HG03103 (cell line): Measurements from ENCODE around the gene QSOX1.

Experiments
- ATAC-seq: cut with Tn5 transposase; IDR thresholded peaks from one replicate; pipeline ENCODE4 v1.9.1; 2021; ENCODE audit warnings: low read depth; ENCODE audit not compliant: unreplicated experiment

Gene QSOX1

GRCh38 chr1:180210008-180210620, 55.4 kb downstream of the QSOX1 start:
- no peak for ATAC-seq

GRCh38 chr1:180211156-180211859, 56.6 kb downstream of the QSOX1 start:
- no peak for ATAC-seq

- ATAC-seq, result no peak
Measured at GRCh38 chr1:180211860-180212229, 57.2 kb downstream of the QSOX1 start.

DNA sequence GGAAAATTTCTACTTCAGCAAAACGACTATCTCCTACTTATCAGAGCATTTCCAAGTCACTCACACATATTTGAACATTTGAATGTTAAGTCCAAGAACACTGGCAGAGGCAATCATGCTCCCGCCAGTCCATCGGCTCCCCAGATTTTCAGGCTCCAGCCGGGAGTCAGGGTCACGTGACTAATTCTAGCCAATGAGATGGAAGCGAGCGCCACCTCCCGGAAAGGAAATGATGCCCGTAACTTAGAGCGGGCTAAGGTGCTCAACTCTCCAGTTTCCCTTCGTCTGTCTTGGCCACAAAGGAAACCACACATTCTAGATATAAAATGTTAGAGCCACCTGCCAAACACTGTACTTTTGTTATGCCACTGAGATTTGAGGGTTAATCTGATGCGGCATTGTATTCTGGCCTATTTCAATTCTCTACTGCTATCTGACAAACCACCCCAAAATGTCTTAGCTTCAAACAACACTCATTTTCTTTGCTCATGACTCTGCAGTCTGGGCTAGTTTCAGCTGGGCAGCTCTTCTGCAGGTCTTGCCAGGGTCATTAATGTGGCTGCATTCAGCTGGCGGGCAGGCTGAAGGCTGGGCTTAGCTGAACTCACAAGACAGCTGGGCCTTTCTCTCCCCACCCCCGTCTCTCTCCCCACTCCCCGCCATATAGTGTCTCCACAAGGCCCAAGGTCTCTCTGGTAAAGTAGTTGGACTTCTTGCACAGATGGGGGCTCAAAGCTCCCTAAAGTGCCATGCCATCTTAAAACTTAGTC, 58.9 kb downstream of the QSOX1 start:
- no peak for ATAC-seq

DNA sequence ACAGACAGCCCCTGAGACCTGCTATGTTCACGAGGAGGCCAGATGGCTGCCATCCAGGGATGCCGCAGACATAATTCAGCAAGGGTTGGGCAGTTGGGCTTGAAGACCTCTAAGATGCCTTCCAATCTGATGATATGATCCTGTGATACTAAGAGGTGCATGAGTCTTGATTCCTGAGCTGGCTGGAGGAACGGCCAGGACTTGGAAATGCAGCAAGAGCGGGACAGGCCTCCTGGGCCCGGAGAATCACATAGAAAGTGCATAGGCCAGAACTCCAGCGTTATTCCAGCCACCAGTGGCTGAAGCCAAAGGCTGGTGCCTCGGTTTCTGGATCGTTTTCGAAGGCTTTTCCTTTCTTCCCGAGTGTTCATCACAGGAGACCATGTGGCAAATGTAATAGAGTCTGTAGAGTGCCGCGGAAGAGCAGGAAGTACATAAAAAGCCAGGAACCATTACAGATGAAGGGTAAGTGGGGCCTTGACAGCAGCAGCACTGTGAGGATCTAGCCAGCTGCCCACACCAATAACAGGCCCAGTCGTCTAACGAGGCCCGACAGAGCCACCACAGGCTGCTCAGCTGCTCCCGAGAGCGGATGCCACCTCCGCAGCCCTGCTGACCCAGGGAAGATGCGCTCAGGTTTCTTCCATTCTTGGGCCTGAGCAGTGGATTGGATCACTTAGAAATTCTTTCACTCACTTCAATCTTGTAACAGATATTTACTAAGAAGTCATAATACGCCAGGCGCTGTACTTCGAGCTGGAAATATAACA, 61.4 kb downstream of the QSOX1 start:
- no peak for ATAC-seq

GRCh38 chr1:180217006-180217405, 62.3 kb downstream of the QSOX1 start:
- no peak for ATAC-seq

DNA sequence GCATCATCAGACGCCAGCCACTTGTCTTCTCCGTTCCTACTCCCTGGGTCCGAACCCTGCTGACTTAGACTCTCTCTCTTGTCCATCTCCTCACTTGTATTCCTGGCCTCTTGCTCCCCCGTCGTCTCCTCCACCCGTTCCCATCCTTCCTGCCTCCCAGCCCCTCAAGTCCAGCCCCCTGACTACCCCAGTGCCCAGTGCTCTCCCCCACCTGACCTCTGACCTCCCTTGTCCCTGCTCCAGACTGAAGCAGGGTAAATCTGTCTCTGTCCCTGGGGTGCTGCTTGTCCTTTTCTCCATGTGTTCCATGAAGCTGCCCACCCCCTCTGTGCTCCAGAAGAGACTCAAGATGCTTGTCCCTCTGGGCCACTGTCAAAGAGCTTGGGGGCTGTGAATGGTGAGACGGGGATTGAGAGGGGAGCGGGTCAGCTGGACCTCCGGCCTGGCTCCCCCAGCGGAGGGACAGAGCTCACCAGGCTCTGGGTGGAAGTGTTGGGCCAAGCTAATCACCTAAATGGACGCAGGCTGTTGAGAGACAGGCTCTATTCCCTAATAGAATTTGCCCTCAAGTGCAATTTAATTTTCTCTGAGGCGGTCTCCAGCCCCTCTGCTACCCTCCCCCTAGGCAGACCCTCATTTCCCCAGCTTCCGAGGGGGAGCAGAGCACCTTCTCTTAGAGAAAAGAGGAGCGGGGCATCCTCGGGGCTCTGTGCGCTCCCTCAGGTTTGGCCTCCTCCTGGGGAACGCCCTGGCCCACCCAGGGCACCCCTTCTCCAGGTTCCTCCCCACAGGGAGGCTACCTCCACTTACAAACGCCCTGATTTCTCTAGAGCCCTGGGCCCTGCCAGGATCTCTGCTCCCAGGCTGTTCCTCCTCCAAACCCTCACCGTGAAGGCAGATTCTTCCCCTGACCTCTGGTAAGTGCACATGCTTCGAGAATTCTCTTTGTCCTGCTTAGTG, 64.4 kb downstream of the QSOX1 start:
- no peak for ATAC-seq

DNA sequence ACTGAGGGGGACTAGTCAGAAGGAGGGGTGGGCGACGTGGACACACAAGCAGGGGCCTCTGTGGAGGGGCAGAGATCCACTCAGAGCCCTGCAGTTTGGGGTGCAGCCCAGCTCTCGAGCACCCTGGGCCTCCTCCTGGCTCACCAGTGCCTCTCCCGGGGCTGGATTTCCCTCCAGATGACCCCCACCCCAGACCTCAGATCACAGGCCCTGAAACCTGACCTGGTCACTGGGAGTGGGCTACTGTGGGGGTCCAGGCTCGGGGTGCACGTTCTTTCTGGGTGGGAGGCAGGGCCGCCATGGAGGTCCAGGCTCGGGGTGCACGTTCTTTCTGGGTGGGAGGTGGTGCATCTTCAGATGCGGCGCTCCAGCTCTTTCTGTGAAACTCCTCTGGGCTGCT, 65.1 kb downstream of the QSOX1 start:
- ATAC-seq, result no peak

DNA sequence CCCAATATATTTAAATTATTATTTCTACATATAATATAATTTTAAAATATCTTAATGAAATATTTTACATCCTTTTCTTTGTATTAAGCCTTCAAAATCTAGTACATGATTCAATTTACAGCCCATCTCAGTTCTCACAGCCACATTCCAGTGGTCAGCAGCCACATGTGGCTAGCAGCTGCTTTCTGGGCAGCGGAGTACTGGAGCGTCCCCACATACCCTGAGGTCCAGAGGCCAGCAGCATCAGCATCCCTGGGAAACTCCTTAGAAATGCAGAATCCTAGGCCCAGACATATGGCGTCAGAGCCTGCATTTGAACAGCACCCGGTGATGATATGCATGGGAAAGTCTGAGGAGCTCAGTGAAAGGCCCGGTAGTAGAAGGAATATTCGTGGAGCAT, 66.8 kb downstream of the QSOX1 start:
- no peak for ATAC-seq

GRCh38 chr1:180224902-180225301, 70.2 kb downstream of the QSOX1 start:
- ATAC-seq, result no peak

GRCh38 chr1:180225403-180225802, 70.7 kb downstream of the QSOX1 start:
- ATAC-seq, result no peak

GRCh38 chr1:180227861-180228647, 73.4 kb downstream of the QSOX1 start:
- ATAC-seq, result no peak

DNA sequence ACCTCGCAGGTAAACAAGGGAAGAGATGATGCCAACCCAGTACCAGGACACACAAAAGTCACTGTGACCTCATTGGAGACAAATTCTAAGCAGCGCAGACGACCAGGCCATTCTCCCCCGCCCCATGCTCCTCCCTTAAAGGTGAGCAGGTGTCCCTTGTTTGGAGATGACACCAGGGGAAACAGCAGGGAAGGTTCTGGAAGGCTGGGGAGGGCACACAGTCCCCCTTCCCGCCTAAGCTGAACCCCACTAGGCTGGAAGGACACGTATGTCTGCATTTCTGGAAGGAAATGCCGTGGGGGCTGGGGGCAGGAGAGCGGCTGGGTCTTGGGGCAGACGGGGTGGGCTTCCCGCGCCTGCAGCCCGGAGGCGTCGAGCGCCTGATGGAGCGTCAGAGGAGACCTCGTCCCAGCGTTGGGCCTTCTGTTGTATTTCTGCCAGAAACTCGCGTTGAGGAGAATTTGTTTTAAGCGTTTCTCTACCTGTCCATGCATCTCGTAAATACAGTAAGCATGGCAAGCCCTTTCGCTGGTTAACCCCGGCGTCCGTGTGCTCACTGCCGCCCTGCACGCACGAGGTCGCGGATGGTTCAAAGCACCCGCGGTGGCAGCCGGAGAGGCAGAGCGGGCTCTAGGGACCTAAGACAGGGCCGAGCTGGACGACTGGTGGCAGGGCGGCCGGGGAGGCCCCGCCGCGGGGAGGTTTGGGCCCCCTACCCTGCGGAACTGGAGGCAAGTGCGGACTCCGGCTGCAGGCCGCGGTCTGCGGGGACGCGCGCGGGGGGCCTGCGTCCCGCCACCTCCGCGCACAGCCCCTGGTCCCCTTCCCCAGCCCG, 74.2 kb downstream of the QSOX1 start:
- ATAC-seq, result peak; percentile 23

DNA sequence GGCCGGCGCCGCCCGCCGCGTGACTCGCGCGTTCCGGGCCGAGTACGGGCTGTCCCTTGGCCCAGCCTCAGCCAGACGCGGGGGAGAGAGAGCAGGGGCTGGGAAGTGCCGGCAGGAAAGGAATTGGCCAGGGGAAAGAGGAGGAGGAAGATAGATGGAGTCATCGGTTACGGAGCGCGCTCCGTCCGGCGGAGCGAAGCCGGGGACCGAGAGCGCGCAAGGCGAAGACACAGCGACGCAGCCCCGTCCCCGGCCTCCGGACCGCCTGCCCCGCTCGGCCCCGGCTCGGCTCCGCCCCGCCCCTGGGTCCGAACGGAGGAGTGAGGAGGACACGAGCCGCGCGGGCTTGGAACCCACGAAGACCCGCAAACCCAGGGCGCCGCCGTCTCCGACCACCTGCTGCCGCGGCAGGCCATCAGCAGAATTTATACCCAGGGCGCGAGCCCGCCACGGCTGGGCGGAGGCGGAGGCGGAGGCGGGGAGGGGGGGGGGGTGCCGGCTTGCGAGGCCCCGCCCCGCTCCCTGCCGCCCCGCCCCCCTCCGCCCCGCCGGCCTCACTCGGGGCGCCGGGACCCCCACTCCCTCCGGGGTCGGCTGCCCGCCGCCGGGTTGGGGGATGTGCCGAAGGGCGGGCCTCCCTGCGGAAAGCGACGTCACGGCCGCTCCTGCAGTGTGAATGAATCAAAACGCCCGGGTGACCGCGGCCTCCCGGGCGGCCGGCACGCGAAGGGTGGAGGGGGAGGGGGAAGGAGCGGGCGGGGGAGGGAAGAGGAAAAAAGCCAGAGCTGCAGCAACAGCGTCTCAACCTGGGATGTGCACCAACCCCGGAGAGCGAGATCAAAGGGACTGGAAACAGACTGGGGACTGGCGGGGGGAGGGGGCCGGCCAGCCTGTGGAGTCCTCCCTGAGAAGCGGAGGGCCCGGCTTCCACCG, 75.1 kb downstream of the QSOX1 start, which contains the start of gene LHX4:
Gene LHX4 (plus strand): TSS at position 782 of the 933 bp plus-strand sequence. CDS start 266 bp downstream, outside the sequence.
- peak; percentile 40 for ATAC-seq

GRCh38 chr1:180230416-180230790, 75.7 kb downstream of the QSOX1 start:
- ATAC-seq, result peak; percentile 6

GRCh38 chr1:180230791-180231505, 76.3 kb downstream of the QSOX1 start:
- peak; percentile 1 for ATAC-seq
